Colon (tissue), 2 donors: Measurements from ENCODE around the gene CDKN2D.

Source experiments
- FAIRE-seq: peaks from 2 replicates; lab custom pipeline; 2012; peaks lifted over from hg19 to GRCh38; lab: Jason Lieb, UNC
- donor health status: control.
- donor health status: control.

Gene CDKN2D

DNA sequence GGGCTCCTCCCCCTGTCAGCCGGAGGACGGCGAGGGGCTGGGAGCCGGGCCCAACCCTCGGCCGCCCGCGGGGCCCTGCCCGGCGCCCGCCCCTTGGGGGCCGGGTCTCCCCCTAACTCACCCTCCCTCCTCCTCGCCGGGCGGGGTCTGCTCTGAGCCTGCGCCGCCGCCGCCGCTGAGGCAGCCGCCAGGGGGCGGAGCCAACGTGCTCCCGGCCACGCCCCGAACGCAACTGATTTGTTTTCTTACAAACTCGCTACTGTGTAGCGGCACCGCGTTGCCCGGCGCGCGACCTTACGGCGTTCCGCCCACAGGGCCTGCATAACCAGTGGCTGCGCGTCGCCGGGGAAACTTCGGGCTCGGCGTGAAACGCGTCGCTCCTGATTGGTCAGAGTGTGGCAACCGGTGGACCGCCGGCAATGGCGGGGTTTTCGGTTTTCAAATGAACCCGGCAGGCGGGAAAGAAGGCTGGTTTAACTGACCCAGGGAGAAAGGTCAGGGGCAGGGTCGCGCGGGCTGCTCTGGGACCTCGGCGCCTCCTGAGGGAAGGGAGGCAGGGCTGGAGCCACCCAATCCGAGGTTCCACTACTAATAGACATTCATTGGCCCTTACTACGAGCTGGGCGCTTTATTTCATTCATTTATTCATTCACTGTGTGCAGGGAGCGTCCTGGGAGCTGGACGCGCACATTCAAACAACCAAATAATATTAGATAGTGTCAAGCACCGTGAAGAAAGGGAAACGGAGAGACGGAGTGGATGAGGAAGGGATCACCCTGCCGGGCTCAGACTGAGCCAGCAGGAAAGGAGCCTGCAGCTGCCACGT lies at the start of gene CDKN2D:
Gene CDKN2D (minus strand): TSS at position 154 of the 826 bp plus-strand sequence. CDS start 326 bp downstream, outside the sequence.
- FAIRE-seq, result no peak

DNA sequence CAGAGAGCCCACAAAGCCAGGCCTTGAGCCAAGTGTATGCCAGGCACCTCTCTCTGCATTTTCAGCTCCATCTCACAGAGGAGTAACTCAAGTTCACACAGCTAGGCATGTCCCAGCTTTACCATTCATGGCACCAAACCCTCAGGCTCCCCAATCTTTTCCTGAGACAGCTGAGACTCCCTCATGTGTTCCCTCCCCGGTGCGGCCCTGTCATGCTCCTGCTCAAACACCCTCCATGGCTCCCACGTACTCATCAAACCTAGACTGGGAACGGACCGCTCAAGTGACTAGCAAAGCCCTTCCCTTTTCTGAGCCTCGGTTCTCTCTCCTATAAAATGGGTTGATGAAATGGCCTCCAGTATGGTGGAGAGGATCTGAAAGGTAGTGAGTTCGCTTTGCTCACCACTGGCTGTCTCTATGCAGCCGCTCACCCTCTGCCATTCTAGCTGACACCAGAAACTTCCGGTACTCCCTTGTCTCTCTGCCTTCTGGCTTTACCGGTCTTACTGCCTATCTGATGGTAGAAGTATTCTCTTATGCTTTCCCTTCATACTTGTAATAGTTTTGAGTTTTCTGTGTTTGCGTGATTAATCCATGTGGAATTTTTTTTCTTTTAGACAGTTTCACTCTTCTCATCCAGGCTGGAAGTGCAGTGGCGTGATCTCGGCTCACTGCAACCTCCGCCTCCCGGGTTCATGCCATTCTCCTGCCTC lies 48.8 kb upstream of the CDKN2D start:
- FAIRE-seq, result no peak

DNA sequence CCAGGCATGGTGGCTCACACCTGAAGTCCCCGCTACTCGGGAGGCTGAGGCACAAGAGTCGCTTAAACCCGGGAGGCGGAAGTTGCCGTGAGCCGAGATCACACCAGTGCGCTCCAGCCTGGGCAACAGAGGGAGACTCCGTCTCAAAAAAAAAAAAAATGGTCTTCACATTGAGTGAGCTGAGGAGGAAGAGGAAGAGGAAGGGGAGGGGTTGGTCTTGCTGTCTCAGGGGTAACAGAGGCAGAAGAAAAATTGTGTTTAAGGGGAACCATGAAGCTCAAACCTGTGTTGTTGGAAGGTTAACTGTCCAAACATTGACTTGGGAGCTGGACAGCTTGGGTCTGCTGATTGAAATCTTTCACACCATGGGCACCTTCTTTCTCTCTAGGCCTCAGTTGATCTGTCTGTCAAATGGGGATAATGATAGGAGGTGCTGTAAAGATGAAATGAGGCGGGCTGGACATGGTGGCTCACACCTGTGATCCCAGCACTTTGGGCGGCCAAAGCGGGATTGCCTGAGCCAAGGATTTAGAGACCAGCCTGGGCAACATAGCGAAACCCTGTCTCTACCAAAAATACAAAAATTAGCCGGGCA lies 46.7 kb upstream of the CDKN2D start:
- FAIRE-seq, result no peak

- no peak for FAIRE-seq
These were observed 43.8 kb upstream of the CDKN2D start for GRCh38 chr19:10612499-10613119.

DNA sequence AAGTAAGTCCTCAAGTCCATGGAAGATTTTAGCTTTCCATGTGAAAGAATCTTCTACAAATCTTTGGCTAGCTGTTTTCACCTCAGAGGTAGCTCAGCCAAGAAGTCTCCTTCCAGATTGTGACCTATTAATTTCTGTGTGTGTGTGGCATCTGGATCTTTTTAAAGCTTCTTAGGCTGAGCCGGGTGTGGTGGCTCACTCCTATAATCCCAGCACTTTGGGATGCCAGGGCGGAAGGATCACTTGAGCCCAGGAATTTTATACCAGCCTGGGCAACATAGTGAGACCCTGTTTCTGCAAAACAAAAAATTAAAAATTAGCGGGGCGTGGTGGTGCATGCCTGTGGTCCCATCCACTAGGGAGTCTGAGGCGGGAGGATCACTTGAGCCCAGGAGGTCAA lies 43.1 kb upstream of the CDKN2D start:
- FAIRE-seq, result no peak

DNA sequence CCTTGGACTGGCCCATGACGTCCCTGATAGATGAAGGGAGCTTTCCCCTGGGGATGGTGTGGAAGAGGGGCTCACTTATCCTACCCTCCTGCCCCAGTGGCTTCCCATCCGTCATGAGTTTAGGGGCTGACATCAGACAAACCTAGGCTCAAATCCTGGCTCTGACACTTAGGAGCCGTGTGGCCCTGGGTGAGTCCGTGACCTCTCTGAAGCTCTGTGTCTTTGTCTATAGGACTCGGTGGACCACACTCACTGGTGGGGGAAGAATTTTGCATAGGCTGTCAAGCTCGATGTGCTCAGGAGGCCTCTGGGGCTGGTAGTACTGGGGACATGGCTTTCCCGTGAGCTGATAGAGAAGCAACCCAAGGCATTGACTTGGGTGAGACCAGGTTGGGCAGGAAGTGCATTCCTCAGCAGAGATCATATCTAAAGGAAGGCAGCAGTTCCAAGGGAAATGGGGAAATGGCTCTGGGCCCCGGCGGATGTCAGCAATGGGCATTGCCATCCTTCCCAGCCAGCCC lies 35.7 kb upstream of the CDKN2D start:
- no peak for FAIRE-seq

- FAIRE-seq, result no peak
These were observed 35.2 kb upstream of the CDKN2D start for GRCh38 chr19:10603873-10604459.

- FAIRE-seq, result no peak
These were observed 34.5 kb upstream of the CDKN2D start for GRCh38 chr19:10603084-10603872.

DNA sequence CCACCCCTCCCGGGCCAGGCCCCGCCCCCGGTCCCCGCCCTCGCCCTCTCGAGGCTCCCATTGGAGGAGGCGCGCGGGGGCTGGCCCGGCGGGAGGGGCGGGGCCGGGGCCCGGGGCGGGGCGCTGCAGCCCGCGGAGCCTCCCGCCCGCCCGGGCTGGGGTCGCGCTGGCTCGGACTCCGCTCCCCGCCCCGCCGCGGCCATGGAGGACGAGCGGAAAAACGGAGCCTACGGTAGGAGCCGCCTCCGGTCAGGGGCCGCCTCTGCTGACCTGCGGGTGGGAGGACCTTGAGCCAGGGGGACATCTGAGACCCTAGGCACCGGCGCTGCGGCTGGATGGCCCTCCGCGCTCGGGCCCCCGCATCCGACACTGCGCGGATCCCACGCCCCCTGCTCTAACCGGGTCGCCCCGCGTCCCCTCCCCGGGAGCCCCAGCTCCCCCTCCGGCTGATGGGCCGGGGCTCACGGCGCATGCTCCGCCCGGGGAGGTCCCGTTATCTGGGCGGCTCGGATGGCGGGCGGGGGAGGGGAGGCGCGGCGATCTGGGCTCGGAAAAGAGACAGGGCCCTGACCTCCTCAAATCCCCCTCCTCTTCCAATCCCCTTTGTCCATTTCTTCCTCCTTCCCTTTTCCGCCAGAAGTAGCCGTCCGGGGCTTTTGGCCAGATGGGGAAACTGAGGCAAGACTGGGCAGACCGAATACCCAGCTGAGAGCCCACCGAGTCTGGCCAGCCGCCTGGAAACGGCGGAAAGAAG lies 33.7 kb upstream of the CDKN2D start:
- FAIRE-seq, result no peak

DNA sequence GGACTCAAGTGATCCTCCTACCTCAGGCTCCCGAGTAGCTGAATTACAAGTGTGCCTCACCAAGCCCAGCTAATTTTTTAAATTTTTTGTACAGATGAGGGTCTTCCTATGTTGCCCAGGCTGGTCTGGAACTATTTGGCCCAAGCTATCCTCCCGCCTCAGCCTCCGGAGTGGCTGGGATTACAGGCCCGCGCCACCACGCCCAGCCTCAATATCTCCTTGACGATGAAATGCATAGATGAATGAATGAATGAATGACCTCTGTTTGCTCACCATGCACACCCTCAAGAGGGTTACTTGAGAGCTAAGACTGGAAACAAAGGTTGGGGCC lies 33.2 kb upstream of the CDKN2D start:
- FAIRE-seq, result no peak

GRCh38 chr19:10600149-10600548 lies 31.4 kb upstream of the CDKN2D start:
- no peak for FAIRE-seq

GRCh38 chr19:10593820-10594637 lies 25.2 kb upstream of the CDKN2D start:
- no peak for FAIRE-seq

- no peak for FAIRE-seq
These were observed 24.4 kb upstream of the CDKN2D start for GRCh38 chr19:10593148-10593547.

GRCh38 chr19:10587839-10588150 lies 19.0 kb upstream of the CDKN2D start:
- no peak for FAIRE-seq

DNA sequence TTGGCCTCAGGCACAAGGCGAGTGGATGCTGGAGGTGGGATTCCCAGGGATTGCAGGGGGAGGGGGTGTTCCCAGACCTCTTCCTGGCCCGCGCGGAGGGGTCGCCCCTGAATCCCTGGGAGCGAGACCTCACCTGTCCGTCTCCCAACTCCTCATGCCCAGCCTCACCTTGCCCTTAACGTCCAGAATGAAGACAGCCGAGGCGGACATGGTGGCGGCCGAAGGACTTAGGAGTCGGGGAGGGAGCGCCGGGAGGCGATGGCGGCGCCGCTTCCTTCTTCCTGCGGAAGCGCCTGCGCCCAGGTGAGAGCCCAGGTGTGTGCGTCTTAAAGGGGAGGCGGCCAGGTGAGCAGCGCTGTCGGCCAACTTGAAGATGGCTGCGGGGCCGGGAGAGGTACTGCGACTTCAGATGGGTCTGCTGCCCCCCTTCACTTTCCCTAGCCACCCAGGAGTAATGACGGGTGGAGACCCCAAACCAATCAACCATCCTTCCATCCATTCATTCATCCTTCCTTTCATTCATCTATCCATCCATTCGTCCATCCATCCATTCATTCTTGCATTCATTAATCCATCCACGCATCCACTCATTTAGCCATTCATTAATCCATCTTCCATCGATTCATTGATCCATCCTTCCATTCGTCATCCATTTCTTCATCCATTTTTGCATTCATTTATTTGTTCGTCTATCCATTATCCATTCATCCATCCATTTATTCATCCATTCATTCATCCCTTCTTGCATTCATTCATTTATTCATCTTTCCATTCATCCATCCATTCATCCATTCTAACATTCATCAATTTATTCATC lies 18.5 kb upstream of the CDKN2D start, which contains the start of gene AP1M2:
Gene AP1M2 (minus strand): TSS at position 291 of the 817 bp plus-strand sequence. CDS start 81 bp downstream, at position 210.
- FAIRE-seq, result no peak

DNA sequence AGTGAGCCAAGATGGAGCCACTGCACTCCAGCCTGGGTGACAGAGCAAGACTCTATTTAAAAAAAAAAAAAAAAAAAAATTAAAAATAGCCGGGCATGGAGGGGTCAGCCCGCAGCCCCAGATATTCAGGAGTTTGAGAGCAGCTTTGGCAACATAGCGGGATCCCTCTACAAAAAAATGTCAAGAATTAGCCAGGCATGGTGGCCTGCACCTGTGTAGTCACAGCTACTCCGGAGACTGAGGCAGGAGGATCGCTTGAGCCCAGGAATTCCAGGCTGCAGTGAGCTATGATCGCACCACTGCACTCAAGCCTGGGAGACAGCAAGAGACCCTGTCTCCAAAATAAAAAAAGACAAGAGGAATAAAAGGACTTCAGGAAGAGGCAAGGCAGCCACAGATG lies 17.6 kb upstream of the CDKN2D start:
- FAIRE-seq, result no peak

GRCh38 chr19:10583036-10583776 lies 14.4 kb upstream of the CDKN2D start:
- FAIRE-seq, result no peak

GRCh38 chr19:10582091-10582490 lies 13.3 kb upstream of the CDKN2D start:
- FAIRE-seq, result no peak
